Neural cell (in vitro differentiated cells): ENCODE results near the gene MBD4. TPM values are rescaled to one million over a fixed set of nuclear protein-coding genes. Genes with fewer than 3 reads are reported as not detected.

ENCODE experiments used
- H2AFZ ChIP-seq: fragments of 200-600, 300-800 bp; sonication (generic), shearing (Covaris generic); 2 replicates; pipeline ENCODE4 v1.6.0; 2014; ENCODE audit warnings: low read depth, mild to moderate bottlenecking, antibody characterized with exemption, low read length, moderate library complexity
- H3F3A ChIP-seq: fragments of 200-600 bp; shearing (Covaris generic); 2 replicates; pipeline ENCODE4 v1.6.1; 2016; ENCODE audit warnings: mild to moderate bottlenecking, moderate library complexity, mixed read lengths, antibody characterized with exemption, low read length; ENCODE audit not compliant: insufficient read depth, poor library complexity, severe bottlenecking
- H3K27ac ChIP-seq: fragments of 200-600, 300-800 bp; sonication (generic), shearing (Covaris generic); 2 replicates; pipeline ENCODE4 v1.5.1; 2014; ENCODE audit warnings: mild to moderate bottlenecking, low read length, moderate library complexity
- H3K27me3 ChIP-seq: fragments of 300-800, 200-600 bp; sonication (generic), shearing (Covaris generic); 2 replicates; pipeline ENCODE4 v1.6.0; 2014; ENCODE audit warnings: mild to moderate bottlenecking, low read depth, low read length, moderate library complexity; ENCODE audit not compliant: insufficient read depth
- H3K36me3 ChIP-seq: fragments of 300-800, 200-600 bp; sonication (generic), shearing (Covaris generic); 2 replicates; pipeline ENCODE4 v1.5.1; 2014; ENCODE audit warnings: mild to moderate bottlenecking, antibody characterized with exemption, low read length, moderate library complexity; ENCODE audit not compliant: insufficient read depth
- H3K4me2 ChIP-seq: fragments of 300-800, 200-600 bp; sonication (generic), shearing (Covaris generic); 2 replicates; pipeline ENCODE4 v1.6.0; 2014; ENCODE audit warnings: mild to moderate bottlenecking, low read length
- H3K4me3 ChIP-seq: fragments of 300-800, 200-600 bp; sonication (generic), shearing (Covaris generic); 2 replicates; pipeline ENCODE4 v1.5.1; 2014; ENCODE audit warnings: mild to moderate bottlenecking, low read length, moderate library complexity
- H3K79me2 ChIP-seq: fragments of 200-600 bp; shearing (Covaris generic); replicated peaks from 2 replicates; pipeline ENCODE4 v1.6.0; 2014; ENCODE audit warnings: mild to moderate bottlenecking, low read length, moderate library complexity; ENCODE audit not compliant: insufficient read depth
- H3K9ac ChIP-seq: fragments of 300-800, 200-600 bp; sonication (generic), shearing (Covaris generic); 2 replicates; pipeline ENCODE4 v1.6.1; 2016; ENCODE audit warnings: mild to moderate bottlenecking, low read length, mixed read lengths
- H3K9me2 ChIP-seq: fragments of 200-600 bp; shearing (Covaris generic); 2 replicates; pipeline ENCODE4 v1.6.1; 2016; ENCODE audit warnings: mild to moderate bottlenecking, low read length, mixed read lengths; ENCODE audit not compliant: insufficient read depth
- H3K9me3 ChIP-seq: fragments of 200-600, 300-800 bp; sonication (generic), shearing (Covaris generic); 2 replicates; pipeline ENCODE4 v1.6.1; 2016; ENCODE audit warnings: mild to moderate bottlenecking, mixed run types, low read length, moderate library complexity, mixed read lengths
- H4K20me1 ChIP-seq: fragments of 200-600 bp; shearing (Covaris generic); 2 replicates; pipeline ENCODE4 v1.6.1; 2016; ENCODE audit warnings: mild to moderate bottlenecking, mixed run types; ENCODE audit not compliant: insufficient read depth
- CTCF ChIP-seq: fragments of 450-650 bp; IDR thresholded peaks from 2 replicates; pipeline ENCODE4 v1.5.1; 2014; ENCODE audit warnings: antibody characterized with exemption, mild to moderate bottlenecking, moderate library complexity; ENCODE audit not compliant: poor library complexity, severe bottlenecking
- EP300 ChIP-seq: fragments of 450-650 bp; conservative IDR thresholded peaks from 2 replicates; pipeline ENCODE4 v1.6.1; 2014; ENCODE audit warnings: antibody characterized with exemption, mild to moderate bottlenecking, moderate library complexity; ENCODE audit not compliant: poor library complexity, severe bottlenecking
- EZH2 ChIP-seq: fragments of 200-600, 300-800 bp; shearing (Covaris generic), sonication (generic); IDR thresholded peaks from 2 replicates; pipeline ENCODE4 v1.6.1; 2014; ENCODE audit warnings: antibody characterized with exemption, low read length, borderline replicate concordance, mild to moderate bottlenecking; ENCODE audit not compliant: insufficient read depth, poor library complexity, severe bottlenecking
- MXI1 ChIP-seq: fragments of 450-650 bp; conservative IDR thresholded peaks from 2 replicates; pipeline ENCODE4 v1.6.1; 2014; ENCODE audit warnings: antibody characterized with exemption, mild to moderate bottlenecking; ENCODE audit not compliant: poor library complexity, severe bottlenecking
- POLR2AphosphoS5 ChIP-seq: IDR thresholded peaks from 2 replicates; pipeline ENCODE4 v1.6.1; 2012
- RAD21 ChIP-seq: fragments of 450-650 bp; conservative IDR thresholded peaks from 2 replicates; pipeline ENCODE4 v1.6.1; 2014; ENCODE audit warnings: antibody characterized with exemption, mild to moderate bottlenecking, moderate library complexity
- REST ChIP-seq: IDR thresholded peaks from 2 replicates; pipeline ENCODE4 v1.6.1; 2012; ENCODE audit warnings: borderline replicate concordance
- SMC3 ChIP-seq: fragments of 450-650 bp; conservative IDR thresholded peaks from 2 replicates; pipeline ENCODE4 v1.6.1; 2014; ENCODE audit warnings: antibody characterized with exemption, mild to moderate bottlenecking, moderate library complexity; ENCODE audit not compliant: poor library complexity
- TAF1 ChIP-seq: IDR thresholded peaks from 2 replicates; pipeline ENCODE4 v1.6.1; 2012; ENCODE audit warnings: low read depth
- polyA plus RNA-seq: library from polyadenylated mRNA; depleted of rRNA; stranded (reverse); fragments of >200 nt; gene quantifications from 2 replicates; pipeline ENCODE4 v1.2.3, GENCODE V29; 2014

MBD4 gene
- polyA plus RNA-seq, 1 donor from 2014 or later, result 50.0 TPM

GRCh38 chr3:129435367-129435766, 4.4 kb downstream of the MBD4 start:
- H3K27me3 ChIP-seq, result no peaks in the 10 kb centered on the region
- H3K79me2 ChIP-seq, result peaks cover 14% of the 10 kb centered on the region
- H3K9me3 ChIP-seq, result no peaks in the 10 kb centered on the region
- H3K4me3 ChIP-seq, result peak overlapping the region; percentile 27
- no peak overlapping the region for H3K4me2 ChIP-seq
- no peaks in the 10 kb centered on the region for H4K20me1 ChIP-seq
- H3K9ac ChIP-seq, result no peak overlapping the region
- peaks cover 4% of the 10 kb centered on the region for H3K36me3 ChIP-seq
- TF ChIP-seq EZH2 (no peak), RAD21 (no peak), EP300 (no peak), REST (no peak), POLR2AphosphoS5 (no peak), MXI1 (no peak), SMC3 (no peak), TAF1 (no peak), CTCF (no peak)
- H3K9me2 ChIP-seq, result no peaks in the 10 kb centered on the region
- no peak overlapping the region for H2AFZ ChIP-seq
- H3F3A ChIP-seq, result no peaks in the 10 kb centered on the region
- H3K27ac ChIP-seq, result no peak overlapping the region

GRCh38 chr3:129434140-129434539, 5.6 kb downstream of the MBD4 start:
- H3K4me3 ChIP-seq, result no peak overlapping the region
- no peak overlapping the region for H3K9ac ChIP-seq
- H2AFZ ChIP-seq, result no peak overlapping the region
- no peaks in the 10 kb centered on the region for H3K9me3 ChIP-seq
- no peak overlapping the region for H3K4me2 ChIP-seq
- no peaks in the 10 kb centered on the region for H3K27me3 ChIP-seq
- no peak for TF ChIP-seq REST
- no peak for TF ChIP-seq CTCF
- TF ChIP-seq EZH2, result no peak
- TF ChIP-seq SMC3, result no peak
- TF ChIP-seq MXI1, result no peak
- no peak for TF ChIP-seq POLR2AphosphoS5
- no peak for TF ChIP-seq EP300
- TF ChIP-seq TAF1, result no peak
- TF ChIP-seq RAD21, result no peak
- peaks cover 8% of the 10 kb centered on the region for H3K79me2 ChIP-seq
- no peaks in the 10 kb centered on the region for H4K20me1 ChIP-seq
- no peak overlapping the region for H3K27ac ChIP-seq
- no peaks in the 10 kb centered on the region for H3F3A ChIP-seq
- H3K9me2 ChIP-seq, result no peaks in the 10 kb centered on the region
- peaks cover 4% of the 10 kb centered on the region for H3K36me3 ChIP-seq
